ENCODE measurements around the gene MRAS. TPM values are rescaled to one million over a fixed set of nuclear protein-coding genes. Genes with fewer than 3 reads are reported as not detected.
A peak's percentile ranks its signal among the peaks of the same experiment; 100 is the strongest.

The MRAS gene
- total and polyA plus RNA-seq, 2 of the 13 experiments (the other 11 are each of a cell fraction or from before 2014, with no cell fraction given), result 8.8 to 36.2 TPM

DNA sequence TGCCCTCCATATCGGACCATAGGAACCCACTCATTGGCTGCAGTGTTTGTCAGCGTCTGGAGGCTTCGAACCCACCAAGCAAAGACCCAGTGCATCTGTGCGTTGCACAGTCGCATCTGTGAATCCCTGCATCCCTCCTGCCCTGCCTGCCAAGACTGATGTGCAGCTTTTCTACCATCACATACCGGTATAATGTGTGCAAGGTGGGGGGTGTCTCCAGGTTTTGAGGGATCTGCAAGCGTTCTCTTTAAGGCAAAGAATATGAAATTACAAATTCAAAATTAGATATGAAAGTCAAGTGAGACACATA lies 18.4 kb upstream of the MRAS start (continued):
- TF ChIP-seq ZNF574 (CRISPR knock-in tag; IDR thresholded peaks at IDR 0.05), result no peak
- TF ChIP-seq, protein P1, sequence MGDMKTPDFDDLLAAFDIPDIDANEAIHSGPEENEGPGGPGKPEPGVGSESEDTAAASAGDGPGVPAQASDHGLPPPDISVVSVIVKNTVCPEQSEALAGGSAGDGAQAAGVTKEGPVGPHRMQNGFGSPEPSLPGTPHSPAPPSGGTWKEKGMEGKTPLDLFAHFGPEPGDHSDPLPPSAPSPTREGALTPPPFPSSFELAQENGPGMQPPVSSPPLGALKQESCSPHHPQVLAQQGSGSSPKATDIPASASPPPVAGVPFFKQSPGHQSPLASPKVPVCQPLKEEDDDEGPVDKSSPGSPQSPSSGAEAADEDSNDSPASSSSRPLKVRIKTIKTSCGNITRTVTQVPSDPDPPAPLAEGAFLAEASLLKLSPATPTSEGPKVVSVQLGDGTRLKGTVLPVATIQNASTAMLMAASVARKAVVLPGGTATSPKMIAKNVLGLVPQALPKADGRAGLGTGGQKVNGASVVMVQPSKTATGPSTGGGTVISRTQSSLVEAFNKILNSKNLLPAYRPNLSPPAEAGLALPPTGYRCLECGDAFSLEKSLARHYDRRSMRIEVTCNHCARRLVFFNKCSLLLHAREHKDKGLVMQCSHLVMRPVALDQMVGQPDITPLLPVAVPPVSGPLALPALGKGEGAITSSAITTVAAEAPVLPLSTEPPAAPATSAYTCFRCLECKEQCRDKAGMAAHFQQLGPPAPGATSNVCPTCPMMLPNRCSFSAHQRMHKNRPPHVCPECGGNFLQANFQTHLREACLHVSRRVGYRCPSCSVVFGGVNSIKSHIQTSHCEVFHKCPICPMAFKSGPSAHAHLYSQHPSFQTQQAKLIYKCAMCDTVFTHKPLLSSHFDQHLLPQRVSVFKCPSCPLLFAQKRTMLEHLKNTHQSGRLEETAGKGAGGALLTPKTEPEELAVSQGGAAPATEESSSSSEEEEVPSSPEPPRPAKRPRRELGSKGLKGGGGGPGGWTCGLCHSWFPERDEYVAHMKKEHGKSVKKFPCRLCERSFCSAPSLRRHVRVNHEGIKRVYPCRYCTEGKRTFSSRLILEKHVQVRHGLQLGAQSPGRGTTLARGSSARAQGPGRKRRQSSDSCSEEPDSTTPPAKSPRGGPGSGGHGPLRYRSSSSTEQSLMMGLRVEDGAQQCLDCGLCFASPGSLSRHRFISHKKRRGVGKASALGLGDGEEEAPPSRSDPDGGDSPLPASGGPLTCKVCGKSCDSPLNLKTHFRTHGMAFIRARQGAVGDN (CRISPR knock-in tag; IDR thresholded peaks at IDR 0.05), result 0 out of 2 replicates have a peak, but pooled peaks have one; percentile 4
- no peak for TF ChIP-seq SCMH1 (CRISPR knock-in tag; IDR thresholded peaks at IDR 0.05; ENCODE audit: borderline replicate concordance)
- no peak for TF ChIP-seq RFX5 (IDR thresholded peaks at IDR 0.05; ENCODE audit: low read depth, low read length)
- no peak for TF ChIP-seq PTBP1 (IDR thresholded peaks at IDR 0.05; ENCODE audit: low read depth, low read length, poor library complexity, severe bottlenecking)
- TF ChIP-seq HOXA3 (CRISPR knock-in tag; IDR thresholded peaks at IDR 0.05), result no peak; the same call in 1 of the 2 replicates
